Inflammatory macrophage treated with lipopolysaccharide for 4 hours (primary cell): ENCODE measurements around the gene COA7.
A peak's percentile ranks its signal among the peaks of the same experiment; 100 is the strongest.
"Not testable (repeated sequence)": the region's sequence is repeated elsewhere in the genome, so short reads cannot be mapped to it uniquely, and the experiment has no call there.

ENCODE experiments used
- DNase-seq: peaks from one replicate; pipeline ENCODE4 v3.0.0-alpha.2; 2020

COA7 gene

DNA sequence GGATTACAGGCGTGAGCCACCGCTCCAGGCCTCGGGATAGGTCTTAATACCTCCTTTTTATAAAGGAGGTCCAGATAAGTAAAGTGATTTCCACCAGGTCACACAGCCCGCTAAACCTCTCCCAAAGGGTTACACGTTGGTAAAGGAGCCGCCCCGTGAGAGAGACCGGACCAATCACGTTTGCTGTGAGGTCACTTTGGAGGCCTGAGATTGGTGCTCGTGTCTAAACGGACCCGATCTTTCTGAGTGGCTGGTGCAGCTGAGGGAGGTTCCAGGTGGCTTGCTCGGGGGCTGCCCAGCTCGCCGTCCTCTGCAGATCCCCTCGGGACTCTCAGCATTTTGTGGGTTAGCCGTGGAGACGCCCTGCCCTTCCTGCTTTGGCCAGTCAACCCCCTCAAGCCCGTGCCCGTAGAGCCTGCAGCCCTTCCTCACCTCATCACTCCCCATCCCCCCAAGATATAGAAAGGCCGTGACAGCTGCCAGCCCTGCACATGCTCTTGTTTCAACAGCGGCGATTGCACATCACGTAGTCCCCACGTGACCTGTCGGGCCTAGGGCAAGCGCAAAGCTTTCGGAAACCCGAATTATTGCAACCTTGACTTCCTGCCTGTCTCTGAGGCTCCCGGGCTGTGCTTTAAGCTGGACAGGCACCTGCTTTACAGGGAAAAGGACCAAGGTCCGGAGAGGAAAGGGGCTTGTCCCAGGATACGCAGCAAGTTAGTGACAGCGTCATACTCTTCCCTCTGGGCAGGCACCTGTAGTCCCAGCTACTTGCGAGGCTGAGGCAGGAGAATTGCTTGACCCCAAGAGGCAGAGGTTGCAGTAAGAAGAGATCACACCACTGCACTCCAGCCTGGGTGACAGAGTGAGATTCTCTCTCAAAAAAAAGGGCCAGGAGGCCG, 5.0 kb upstream of the COA7 start:
- peak; percentile 94 for DNase-seq

DNA sequence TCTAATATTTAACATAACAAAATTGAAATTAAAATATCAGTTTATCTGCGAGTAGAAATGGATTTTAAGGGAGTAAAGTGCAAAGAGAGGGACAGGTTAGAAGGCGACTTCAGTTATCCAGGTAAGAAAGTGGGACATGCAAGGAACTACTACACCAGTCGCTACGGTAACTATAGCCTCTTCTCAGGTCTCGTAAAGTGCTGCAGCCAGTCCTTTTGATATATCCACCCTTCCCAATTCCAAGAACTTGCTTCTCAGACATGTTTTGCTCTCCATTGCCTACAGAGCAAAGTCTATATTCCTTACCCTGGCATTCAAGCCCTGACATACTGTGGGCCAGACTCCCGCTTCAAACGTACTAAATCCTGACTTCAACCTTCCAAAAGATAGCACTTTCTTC, 2.5 kb downstream of the COA7 start:
- no peak for DNase-seq

DNA sequence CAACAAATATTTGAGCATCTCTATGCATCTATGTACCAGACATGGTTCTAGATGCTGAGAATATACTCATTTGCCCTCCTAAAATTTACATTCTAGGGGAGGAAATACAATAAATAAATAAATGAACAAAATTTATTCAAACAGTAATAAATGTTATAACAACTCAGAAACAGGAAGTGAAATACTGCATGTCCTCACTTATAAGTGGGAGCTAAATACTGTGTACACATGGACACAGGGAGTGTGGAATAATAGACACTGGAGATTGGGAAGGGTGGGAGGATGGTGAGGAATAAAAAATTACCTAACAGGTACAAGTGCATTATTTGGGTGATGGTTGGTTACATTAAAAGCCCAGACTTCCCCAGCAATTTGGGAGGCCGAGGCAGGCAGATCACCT, 4.3 kb downstream of the COA7 start:
- peak; percentile 27 for DNase-seq

DNA sequence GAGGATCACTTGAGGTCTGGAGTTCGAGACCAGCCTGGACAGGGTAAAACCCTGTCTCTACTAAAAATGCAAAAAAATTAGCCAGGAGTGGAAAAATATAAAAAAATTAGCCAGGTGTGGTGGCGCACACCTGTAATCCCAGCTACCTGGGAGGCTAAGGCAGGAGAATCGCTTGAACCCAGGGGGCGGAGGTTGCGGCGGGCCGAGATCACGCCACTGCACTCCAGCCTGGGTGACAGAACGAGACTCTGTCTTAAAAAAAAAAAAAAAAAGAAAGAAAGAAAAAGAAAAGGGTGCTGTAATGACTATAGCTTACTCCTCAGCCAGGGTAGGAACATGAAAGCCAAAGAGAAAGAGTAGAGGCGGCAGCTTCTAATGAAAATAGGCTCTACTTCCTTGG, 4.8 kb downstream of the COA7 start:
- not testable (repeated sequence) for DNase-seq

DNA sequence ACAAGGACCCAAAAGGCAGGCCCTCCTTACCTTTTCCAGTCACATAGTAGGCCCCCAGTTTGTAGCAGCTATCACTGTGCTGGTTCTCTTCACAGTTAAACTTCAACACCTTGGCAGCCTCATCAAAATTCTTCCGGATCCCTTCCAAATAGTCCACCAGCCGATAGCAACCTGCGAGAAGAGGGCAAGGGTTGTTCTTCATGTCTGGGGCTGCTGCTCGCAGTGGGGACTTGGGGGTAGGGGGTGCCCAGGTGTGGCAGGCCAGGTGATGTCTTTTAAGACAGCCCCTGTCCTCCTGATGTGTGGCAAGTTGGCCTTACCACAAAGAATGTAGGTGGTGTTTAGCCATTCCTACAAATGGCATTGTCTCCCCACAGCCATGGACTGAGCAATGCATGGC, 5.5 kb downstream of the COA7 start:
- no peak for DNase-seq

DNA sequence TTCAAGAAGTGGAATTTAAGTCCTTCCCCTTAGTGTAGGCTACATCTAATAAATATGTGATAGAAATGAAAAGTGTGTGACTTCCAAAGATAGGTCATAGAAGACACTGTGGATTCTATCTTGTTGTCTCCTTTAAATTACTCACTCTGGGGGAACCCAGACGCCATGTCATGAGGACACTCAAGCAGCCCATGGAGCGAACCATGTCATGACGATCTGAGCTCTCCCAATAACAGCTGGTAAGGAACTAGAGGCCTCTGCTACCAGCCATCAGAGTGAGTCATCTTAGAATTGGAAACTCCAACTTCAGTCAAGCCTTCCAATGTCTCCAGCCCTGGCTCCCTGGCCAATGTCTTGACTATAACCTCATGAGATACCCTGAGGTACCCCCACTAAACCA, 6.3 kb downstream of the COA7 start:
- DNase-seq: peak; percentile 81

DNA sequence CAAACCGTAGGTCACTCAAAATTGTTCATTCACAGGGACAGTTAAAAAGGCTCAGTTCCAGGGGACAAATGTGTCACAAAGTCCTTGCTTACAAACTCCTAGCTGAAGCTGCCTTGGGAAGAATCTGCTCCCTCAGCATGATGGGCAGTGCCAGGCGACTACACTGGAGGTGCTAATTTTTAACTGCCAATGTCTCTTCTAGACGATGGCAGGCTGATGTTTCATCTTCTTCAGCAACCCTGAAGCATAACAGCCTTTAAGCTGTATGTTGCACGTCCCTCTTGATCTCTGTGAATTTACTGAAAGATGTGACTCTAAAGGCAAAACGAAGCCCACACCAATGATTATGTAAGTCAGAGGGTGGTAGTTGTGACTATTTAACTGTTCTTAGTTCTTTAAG, 11.3 kb downstream of the COA7 start:
- DNase-seq: no peak

DNA sequence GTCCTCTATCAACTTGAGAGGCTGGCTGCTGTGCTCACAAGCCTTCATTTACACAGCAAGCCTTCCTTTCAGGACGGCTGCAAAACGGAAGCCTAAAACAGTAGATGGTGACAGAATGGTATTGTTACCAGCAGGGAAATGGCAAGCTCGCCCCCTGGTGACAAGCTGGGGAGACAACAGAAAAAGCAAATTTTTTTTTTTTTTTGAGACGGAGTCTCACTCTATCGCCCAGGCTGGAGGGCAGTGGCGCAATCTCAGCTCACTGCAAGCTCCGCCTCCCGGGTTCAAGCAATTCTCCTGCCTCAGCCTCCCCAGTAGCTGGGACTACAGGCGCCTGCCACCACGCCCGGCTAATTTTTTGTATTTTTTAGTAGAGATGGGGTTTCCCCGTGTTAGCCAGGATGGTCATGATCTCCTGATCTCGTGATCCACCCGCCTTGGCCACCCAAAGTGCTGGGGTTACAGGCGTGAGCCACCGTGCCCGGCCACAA, 11.8 kb downstream of the COA7 start:
- peak; percentile 72 for DNase-seq

DNA sequence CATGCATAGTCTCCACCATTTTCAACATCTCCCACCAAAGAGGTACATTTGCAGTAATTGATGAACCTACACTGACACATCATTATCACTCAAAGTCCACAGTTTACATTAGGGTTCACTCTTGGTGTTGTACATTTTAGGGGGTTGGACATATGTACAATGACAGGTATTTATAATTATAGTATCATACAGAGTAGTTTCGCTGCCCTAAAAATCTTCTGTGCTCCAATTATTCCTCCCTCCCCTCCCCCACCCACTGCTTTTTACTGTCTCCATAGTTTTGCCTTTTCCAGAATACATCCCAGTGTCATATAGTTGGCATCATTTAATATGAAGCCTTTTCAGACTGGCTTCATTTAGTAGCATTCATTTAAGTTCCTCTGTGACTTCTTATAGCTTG, 13.6 kb downstream of the COA7 start:
- no peak for DNase-seq

DNA sequence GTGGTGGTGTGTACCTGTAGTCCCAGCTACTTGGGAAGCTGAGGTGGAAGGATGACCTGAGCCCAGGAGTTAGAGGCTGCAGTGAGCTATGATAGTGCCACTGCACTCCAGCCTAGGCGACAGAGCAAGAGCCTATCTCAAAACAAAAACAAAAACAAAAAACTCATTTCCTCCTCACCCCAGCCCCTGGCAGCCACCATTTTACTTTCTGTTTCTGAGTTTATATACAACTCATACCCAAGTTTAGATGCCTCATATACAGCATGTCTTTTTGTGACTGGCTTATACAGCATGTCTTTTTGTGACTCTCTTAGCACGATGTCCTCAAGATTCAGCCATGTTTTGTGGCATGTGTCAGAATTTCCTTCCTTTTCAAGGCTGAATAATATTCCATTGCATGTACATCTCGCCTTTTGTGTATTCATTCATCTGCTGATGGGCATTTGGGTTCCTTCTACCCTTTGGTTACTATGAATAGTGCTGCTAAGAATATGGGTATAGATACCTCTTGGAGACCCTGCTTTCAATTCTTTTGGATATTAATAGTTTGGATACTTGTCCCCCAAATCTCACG, 14.7 kb downstream of the COA7 start:
- DNase-seq: peak; percentile 22

DNA sequence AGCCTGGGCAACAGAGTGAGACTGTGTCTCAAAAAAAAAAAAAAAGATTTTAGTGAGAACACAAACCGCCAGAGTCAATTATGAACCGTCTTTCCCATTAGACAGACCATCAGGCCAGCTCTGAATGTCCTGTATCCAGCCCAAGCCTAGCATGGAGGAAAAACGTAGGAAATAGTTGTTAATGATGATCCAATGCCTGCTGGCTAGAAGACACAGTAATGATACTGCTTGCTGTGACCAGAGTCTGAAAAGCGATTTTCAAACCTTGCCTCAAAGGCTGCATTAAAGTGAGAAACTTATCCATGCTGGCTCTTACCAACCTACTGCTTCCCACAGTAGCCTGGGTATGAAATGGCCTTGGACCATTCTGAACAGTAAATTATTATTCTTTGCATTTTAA, 17.0 kb downstream of the COA7 start:
- no peak for DNase-seq

DNA sequence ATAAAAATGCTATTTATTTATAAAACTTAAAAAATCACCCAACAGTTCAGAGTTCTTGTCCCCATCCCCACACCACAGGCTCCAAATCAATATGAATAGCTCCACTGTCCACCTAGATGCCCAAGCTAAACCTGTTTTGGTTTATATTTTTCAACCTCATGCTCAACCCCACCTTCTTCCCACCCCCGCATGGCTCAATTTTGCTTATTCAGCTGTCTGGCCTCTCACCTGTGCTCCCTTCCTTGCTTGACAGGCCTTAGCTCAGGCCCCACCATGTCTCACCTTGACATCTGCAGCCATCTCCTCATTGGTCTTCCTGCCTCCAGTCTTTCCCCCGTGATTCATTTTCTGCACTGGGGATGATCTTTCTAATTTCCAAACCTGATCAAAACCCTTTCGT, 17.8 kb downstream of the COA7 start:
- no peak for DNase-seq

DNA sequence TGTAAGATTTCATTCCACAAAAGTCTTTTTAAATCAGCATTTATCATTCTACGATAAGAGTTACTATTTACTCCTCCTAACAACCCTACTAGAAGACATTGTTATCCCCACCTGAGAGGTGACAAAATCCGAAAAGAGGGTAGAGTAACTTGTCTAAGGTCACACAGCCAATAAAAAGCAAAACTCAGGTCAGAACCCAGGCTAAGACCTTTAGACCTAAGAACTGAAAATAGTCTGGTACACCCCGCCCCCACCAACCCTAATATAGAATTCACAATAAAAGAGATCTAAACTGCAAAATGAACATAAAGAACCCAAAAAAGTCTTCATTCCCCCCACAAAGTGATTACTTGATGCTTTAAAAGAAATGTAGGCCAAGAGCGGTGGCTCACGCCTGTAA, 18.6 kb downstream of the COA7 start:
- DNase-seq: no peak

DNA sequence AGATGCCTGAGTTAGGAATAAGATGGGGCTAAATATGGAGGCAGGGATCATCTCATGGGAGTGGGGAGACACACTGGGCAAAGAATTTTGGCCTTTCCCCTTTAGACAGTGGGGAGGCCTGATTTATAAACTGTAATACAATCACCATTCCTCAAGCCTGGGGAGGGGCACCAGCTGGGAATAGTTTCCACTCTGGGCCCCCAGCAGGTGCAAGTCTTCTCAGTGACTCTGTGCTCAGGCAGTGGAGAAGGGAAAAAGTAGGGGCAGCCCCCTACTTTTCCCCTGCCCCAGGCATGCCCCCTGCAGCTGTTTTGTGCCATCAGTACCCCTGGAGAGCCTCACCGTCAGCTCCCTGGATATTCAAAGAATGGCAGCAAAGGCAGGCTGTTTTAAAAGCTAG, 19.1 kb downstream of the COA7 start:
- DNase-seq: no peak

DNA sequence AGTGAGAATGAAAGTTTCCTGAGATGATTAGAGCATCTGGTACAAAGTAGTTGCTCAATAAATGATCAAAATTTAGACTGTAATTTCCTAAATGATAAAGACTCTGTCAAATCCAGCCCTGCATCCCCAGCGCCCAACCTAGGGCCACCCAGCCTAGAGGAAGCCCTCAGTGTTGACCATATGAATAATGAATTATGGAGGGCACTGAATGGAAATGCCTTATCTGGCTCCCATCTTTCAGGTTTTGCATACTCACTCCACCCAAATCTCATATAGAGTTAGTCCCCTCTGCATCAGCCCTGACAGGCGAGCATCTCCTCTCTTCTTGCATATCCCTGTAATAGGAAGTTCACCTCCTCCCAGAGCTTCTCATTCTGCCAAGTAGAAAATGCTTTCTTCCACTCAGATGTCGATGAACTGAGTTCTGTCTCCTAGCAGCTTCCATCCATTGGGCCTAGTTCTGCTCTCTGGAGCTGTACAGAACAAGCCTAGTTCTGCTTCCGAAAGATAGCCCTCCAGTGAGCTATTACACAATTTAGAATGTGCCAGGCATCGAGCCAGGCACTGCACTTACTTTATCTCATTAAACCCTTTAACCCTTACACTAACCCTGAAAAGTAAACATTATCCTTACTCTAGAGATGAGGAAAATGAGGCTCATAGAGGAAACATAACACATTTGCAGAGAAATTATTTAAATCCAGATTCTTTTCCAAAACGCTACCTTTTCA, 20.9 kb downstream of the COA7 start:
- DNase-seq: no peak

DNA sequence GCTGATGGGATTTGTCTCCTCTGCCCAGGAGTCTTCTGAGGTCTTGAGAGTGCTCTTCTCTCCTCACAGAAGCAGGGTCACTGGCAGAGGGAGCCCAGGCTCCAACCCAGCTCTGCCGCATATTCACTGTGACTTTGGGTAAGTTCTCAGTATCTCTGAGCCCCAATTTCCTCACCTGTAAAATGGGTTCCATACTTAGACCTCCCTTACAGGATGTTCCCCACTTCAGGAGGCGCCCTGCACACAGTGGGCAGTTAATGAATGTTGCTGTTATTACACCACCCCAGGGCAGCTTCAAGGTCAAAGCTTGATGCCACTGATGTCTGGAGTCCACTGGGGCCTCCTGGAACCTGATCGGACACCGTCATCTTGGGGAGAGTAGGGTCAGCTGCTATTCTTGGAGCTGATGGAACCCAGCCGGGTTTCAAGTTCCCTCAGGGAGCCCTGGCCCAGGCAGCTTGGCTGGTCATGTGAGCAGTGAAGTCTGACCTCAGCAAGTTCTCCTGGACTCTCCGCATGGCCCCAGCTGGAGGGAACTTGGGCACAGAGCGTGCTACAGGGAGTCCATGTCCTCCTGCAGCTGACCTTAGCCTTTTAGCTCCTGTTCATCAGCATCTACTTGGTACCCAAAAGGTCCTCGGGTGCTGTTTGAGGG, 21.8 kb downstream of the COA7 start:
- peak; percentile 53 for DNase-seq

DNA sequence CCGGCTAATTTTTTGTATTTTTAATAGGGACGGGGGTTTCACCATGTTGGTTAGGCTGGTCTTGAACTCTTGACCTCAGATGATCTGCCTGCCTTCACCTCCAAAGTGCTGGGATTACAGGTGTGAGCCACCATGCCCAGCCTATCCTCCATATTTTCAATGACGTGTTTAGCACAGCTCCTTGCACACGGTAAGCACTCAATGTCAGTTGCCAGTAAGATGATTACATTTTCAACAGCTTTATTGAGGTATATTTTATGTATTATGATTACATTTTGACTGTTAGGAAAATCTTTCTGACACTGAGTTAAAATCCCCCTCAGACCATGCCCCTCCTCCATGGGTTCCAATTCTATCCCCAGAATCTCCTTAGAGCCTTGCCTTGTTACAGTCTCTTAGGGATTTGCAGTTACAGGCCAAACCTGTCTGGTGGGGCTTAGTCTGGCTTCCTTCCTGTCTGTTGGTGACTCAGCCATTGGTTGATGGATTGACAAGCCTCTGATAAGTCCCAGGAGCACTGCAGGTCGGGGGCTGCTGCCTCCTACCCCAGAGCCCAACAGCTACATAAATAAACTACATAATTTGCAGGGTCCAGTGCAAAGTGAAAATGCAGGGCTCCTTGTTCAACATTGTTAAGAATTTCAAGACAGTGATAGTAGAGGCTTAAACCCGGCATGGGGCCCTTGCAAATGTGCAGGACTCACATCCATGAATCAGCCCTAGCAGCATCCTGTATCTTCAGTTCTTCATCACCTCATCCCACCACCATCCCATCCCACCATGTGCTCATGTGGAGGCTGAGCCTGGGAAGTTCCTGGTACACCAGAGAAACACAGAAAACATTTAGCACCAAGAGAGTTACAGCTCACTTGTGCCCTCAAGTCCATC, 23.4 kb downstream of the COA7 start:
- no peak for DNase-seq

DNA sequence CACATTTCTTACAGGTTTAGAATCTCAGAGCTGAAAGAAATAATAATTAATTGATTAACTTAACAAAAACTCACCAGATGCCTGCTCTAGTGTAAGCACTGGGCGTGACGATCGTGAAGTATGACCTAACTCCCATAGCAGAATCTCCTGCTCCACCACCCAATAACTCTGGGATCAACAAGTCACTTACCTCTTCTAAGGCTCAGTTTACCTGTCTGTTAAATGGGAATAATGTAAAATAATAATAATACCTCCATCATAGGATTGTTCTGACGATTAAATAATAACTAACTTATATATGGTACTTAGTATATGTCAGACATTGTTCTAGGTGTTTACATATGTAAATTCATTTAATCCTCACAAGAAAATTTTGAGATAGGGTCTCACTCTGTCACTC, 24.6 kb downstream of the COA7 start:
- DNase-seq: no peak

DNA sequence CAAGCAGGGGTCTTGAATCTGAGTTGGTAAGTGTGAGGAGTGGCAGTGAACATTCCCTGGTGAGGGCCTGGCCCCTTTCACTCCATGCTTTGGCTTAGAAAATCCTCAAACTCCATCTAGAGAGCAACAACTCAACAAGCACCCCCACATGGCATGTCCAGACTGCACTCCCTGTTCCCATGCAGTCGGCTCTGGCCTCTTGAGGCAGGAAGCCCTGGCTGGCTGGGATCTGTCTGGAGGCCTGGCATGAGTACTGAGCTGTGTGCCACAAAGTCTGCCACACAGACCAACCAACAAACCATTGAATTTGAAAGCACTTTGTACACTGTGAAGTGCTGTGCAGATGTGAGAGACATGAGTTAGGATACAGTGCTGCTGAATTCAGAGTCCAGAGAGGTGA, 25.2 kb downstream of the COA7 start:
- DNase-seq: no peak

DNA sequence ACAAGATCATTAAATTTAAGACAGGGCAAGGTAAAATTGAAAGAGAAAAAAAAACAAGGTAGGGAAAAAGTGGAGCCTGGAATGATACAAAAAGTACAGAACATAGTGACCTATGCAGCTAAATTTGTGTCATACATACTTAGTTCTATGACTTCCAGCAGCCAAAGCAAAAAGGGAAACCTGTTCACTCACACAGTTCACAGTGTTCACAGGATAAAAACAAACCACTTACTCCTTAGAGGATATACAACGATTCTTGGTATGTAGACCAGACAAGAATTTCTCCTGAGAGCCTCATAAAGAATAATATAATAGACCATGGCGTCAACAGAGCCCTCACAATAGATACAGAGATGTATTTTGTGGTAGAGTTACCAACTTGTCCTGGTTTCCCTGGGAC, 27.5 kb downstream of the COA7 start:
- DNase-seq: no peak

DNA sequence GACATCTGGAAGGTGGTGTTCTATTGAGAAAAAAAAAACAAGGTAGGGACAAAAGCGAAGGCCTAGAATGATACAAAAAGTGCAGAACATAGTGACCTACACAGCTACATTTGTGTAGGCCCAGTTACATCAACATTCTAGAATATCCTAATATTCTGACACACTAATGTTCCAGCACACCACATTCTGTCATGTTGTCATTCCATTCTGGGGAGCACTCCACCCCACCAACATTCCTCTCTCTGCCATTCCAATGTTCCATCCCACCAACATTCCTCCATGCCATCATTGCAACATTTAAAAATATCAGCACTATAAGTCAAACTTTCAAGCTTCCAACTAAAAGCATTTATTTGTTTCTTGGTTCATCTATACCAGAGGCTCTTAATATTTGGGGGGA, 28.5 kb downstream of the COA7 start:
- DNase-seq: no peak

DNA sequence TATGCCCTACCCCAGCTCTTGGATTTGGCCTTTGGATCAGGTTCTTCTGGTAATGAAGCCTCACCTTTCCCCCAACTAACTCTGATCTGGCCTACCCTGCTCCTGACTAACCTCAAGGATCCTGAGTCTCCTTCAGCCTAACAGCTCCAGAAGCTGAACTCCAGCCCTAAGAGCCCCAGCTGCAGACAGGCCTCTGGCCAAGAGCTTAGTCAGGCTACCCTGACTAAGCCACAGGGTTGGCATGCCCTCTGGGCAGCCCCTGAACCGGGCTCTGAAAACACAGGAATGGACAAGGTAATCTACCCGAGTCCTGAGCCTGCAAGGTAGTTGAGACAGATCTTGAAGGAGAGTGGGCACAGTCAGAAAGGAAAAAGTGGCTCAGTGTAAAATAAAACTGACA, 29.4 kb downstream of the COA7 start:
- no peak for DNase-seq
